ENCODE measurements around the gene PDZD8. TPM values are rescaled to one million over a fixed set of nuclear protein-coding genes. Genes with fewer than 3 reads are reported as not detected.

Gene PDZD8
- total RNA-seq, 4 donors from 2014 or later, result 28.6 to 54.3 (median 34.8) TPM

DNA sequence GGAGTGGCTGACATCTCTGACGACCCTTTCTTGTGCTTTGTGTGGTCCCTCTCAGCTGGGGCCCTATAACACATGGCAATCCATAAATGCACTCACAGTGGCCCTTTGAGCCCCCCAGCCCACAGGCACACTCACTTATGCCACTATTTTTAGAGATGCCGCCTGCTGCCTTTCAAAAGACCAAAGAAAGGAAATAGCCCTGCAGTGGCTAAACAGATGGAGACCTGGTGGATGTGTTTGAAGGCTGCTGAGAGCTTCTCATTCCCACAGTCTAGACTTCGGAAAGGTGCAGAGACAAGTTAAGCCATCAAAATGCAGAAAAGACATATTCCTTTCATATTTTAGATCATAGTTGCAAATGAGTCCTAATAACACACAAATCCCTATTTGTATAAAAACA lies 42.0 kb upstream of the PDZD8 start:
- TF ChIP-seq, protein P1, sequence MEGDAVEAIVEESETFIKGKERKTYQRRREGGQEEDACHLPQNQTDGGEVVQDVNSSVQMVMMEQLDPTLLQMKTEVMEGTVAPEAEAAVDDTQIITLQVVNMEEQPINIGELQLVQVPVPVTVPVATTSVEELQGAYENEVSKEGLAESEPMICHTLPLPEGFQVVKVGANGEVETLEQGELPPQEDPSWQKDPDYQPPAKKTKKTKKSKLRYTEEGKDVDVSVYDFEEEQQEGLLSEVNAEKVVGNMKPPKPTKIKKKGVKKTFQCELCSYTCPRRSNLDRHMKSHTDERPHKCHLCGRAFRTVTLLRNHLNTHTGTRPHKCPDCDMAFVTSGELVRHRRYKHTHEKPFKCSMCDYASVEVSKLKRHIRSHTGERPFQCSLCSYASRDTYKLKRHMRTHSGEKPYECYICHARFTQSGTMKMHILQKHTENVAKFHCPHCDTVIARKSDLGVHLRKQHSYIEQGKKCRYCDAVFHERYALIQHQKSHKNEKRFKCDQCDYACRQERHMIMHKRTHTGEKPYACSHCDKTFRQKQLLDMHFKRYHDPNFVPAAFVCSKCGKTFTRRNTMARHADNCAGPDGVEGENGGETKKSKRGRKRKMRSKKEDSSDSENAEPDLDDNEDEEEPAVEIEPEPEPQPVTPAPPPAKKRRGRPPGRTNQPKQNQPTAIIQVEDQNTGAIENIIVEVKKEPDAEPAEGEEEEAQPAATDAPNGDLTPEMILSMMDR (IDR thresholded peaks at IDR 0.05; ENCODE audit: low read depth), result no peak

DNA sequence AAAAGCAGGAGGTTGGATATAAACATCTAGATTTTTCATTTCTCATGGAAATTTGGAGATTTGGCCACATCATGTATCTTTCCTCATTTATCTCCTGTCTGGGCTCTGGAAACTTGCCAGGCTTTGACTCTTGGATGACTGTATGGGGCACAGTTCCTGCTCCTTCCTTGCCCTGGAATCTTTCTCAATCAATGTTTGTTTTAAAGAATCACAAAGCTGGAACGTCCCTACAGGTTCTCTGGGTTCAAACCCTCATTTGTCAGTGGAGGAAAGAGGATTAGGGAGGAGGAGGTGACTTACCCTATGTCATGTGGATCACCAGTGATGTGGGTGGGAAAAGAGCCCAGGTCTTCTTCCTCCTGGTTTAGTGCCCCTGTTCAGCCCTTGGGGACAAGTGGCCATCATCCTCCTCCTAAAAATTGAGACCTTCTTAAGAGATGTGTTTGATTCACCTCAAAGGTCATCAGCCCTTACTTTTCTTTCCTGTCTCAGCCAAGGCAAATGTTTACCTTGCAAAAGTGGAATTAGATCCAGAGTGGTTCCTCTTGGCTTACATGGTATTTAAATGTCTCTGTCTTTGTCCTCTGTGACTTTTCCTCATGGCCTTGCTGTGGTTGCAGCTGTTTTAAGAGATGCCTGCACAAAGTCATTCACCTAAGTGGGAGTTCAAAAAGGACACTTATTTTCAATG lies 38.8 kb upstream of the PDZD8 start:
- TF ChIP-seq, protein P1 (IDR thresholded peaks at IDR 0.05; ENCODE audit: low read depth), result no peak

DNA sequence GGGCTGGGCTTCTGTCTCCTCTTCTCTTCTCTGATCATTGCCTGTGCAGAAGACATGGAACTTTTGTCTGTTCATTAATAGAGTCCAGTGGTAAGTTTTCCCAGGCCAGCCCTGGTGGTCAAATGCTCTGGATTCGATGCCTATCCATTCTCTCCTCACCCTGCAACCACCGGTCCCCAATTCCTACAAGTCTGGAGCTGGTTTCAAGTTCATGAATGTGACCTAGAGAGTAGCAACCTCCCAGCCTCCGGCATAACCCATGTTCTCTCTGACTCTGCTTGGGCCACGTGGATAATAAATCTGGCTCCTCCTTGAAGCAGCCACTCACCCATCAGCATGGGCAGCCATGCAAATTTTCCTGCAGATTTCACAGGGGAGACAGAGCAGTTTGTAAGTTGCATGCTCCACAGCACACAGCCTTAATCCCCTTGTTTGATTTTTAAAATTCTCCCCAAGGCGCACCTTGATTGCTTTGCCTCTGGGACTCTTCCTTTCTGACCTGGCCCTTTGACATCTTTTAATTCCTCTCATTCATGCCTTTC lies 37.3 kb upstream of the PDZD8 start:
- TF ChIP-seq, protein P1 (IDR thresholded peaks at IDR 0.05; ENCODE audit: low read depth), result no peak

DNA sequence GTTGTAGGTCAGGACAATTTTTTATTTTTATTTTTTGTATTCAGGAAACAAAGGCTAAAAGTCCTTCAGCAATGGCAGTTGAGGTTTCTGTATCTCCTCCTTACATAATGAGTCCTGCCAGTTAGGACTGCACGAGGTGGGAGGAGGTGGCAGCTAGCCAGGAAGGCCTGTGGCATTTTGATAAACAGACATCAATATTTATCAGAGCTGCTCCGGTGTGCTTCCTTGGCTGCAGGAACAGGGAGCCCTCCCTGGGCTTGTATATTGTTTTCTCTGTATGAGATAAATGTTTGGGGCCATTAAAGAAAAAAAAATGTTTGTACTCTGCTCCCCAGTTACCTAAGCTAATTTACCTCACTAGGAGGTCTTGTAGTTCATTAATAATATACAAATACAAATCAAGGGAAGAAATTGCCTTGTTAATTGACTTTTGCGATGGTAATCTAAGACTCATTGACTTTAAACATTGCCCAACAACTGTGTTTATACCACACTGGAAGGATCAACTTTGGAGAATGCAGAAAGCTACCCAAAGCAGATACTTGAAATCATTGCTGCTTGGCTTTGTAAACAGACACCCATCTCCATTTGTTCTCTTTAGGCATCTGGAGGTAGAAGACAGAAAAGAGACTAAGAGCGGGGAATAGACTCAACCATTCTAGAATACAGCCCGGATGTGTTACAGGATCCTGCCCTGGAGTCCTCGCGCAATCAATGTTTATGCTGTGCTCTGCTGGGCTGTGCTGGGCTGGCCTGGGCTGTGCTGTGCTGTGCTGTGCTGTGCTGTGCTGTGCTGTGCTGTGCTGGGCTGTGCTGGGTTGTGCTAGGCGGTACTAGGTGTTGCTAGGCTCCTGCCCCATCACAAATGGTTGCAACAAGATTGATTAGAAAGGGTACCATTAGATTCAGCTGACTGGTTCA lies 36.5 kb upstream of the PDZD8 start:
- TF ChIP-seq, protein P1 (IDR thresholded peaks at IDR 0.05; ENCODE audit: low read depth), result no peak

DNA sequence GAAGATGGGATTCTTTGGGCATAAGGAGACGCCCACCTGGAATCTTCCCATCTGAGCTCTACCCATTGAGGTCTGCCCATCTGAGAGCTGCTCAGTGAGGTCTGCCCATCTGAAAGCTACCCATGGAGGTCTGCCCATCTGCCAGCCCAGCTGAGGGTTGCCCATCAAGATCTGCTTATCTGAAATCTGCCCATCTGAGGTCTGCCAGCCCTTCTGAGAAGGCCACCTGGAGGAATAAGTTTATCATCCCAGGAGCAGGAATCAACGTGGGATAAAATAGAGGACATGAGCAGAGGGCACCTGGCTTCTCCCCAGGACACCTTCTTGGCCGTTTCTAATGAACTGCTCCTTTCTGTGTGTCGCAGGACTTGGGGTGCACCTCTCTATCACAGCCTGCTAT lies 35.3 kb upstream of the PDZD8 start:
- TF ChIP-seq, protein P1 (IDR thresholded peaks at IDR 0.05; ENCODE audit: low read depth), result no peak

DNA sequence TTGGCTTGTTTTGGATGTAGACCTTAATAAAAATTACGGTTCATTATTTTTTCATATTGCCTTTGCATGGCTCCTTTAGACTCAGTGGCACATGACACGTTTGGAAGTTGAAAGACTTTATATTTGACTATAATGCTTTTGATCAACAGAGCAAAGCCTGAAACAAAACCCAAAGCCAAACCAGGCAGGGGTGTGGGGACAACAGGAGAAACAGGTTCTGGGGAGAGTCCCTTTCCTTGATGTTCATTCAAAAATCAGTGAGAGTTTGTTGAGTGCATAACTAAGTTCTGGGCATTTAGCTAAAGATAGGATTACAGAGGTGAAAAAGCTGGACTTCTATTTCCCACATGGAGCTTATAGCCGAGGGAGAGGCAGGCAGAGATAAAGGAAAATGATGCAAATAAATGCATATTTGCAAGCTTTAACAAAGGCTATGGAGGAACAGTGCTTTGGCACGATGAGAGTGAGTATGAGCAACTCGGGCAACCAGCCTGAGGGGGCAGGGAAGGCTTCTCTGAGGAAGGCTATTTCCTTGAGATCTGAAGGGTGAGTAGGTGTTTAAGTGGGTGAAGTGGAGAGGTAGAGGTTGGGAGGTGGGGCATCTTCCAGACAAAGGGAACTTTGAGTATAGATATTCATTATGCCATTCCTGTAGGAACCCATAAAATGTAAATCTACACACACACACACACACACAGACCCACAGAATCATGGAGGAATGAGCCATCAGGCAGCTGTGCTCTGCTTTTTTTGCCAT lies 34.5 kb upstream of the PDZD8 start:
- TF ChIP-seq, protein P1 (IDR thresholded peaks at IDR 0.05; ENCODE audit: low read depth), result no peak

All from subcutaneous adipose tissue (tissue), 4 donors.